HepG2 (cell line): Measurements from ENCODE around the gene CSNK1D. TPM values are rescaled to one million over a fixed set of nuclear protein-coding genes. Genes with fewer than 3 reads are reported as not detected.
A peak's percentile ranks its signal among the peaks of the same experiment; 100 is the strongest.

Source experiments
- HMG20A ChIP-seq: IDR thresholded peaks from 2 replicates; pipeline ENCODE4 v1.6.1; 2016; ENCODE audit warnings: borderline replicate concordance
- HOXD1 ChIP-seq: sonication (generic); formaldehyde crosslinking; IDR thresholded peaks from 2 replicates; pipeline ENCODE4 v1.5.0; 2020; ENCODE audit warnings: missing genetic modification reagents
- JUND ChIP-seq: sonication (generic); formaldehyde crosslinking; IDR thresholded peaks from 2 replicates; pipeline ENCODE4 v1.8.0; 2022; ENCODE audit warnings: mild to moderate bottlenecking, missing genetic modification reagents
- KLF9 ChIP-seq: IDR thresholded peaks from 2 replicates; pipeline ENCODE4 v1.6.1; 2016; ENCODE audit warnings: low read depth
- MIER2 ChIP-seq: IDR thresholded peaks from 2 replicates; pipeline ENCODE4 v1.6.1; 2016; ENCODE audit warnings: missing biosample characterization, missing genetic modification reagents
- PLRG1 ChIP-seq: fragments of 450-650 bp; conservative IDR thresholded peaks from 2 replicates; pipeline ENCODE4 v1.6.1; 2016
- SNAI1 ChIP-seq: sonication (generic); formaldehyde crosslinking; IDR thresholded peaks from 2 replicates; pipeline ENCODE4 v1.5.0; 2020; ENCODE audit warnings: mild to moderate bottlenecking, missing genetic modification reagents, borderline replicate concordance
- TBX3 ChIP-seq: fragments of 450-650 bp; IDR thresholded peaks from 2 replicates; pipeline ENCODE4 v1.6.1; 2017; ENCODE audit warnings: antibody characterized with exemption, mild to moderate bottlenecking, inconsistent platforms, borderline replicate concordance
- ZKSCAN8 ChIP-seq: IDR thresholded peaks from 2 replicates; pipeline ENCODE4 v1.6.1; 2016; ENCODE audit warnings: borderline replicate concordance, missing genetic modification reagents, missing compliant biosample characterization
- ZNF138 ChIP-seq: sonication (generic); formaldehyde crosslinking; IDR thresholded peaks from 2 replicates; pipeline ENCODE4 v1.5.0; 2020; ENCODE audit warnings: mild to moderate bottlenecking, low read depth, missing genetic modification reagents
- ZNF260 ChIP-seq: sonication (generic); formaldehyde crosslinking; IDR thresholded peaks from 2 replicates; pipeline ENCODE4 v1.4.0; 2020; ENCODE audit warnings: missing genetic modification reagents, low read depth, mild to moderate bottlenecking, borderline replicate concordance
- ZNF644 ChIP-seq: IDR thresholded peaks from 2 replicates; pipeline ENCODE4 v1.6.1; 2016; ENCODE audit warnings: low read depth
- ZNF792 ChIP-seq: IDR thresholded peaks from 2 replicates; pipeline ENCODE4 v1.6.1; 2016
- ZNF883 ChIP-seq: sonication (generic); formaldehyde crosslinking; IDR thresholded peaks from 2 replicates; pipeline ENCODE4 v1.5.1; 2020; ENCODE audit warnings: mild to moderate bottlenecking, missing genetic modification reagents; ENCODE audit errors: not compliant biosample characterization
- polyA plus RNA-seq, 8 experiments: library from polyadenylated mRNA; depleted of rRNA in 3 of 8; stranded (reverse) in 7 of 8; unstranded in 1 of 8; fragments of >200 nt; fragmentation: Illumina TruSeq in 4 of 8; extraction: Trizol in 4 of 8; gene quantifications; 2 replicates each; pipeline versions ENCODE4 v1.2.1 to v1.2.3, GENCODE V29; 2011 to 2016; ENCODE audit warnings: low read depth in 4 of 8, missing spikeins in 1 of 8, mixed read lengths in 1 of 8; ENCODE audit not compliant: insufficient read depth in 1 of 8
- total RNA-seq, 5 experiments: library from RNA; depleted of rRNA; stranded (reverse); fragments of >200 nt; fragmentation: Illumina TruSeq; extraction: Trizol; gene quantifications; 2 replicates each; pipeline ENCODE4 v1.2.3, GENCODE V29; 2016; ENCODE audit warnings: low read depth in 1 of 5
- TF ChIP-seq, protein P1 (sequence below): sonication (generic); formaldehyde crosslinking; IDR thresholded peaks from 2 replicates; pipeline ENCODE4 v1.4.0; 2020; ENCODE audit warnings: missing genetic modification reagents
- TF ChIP-seq, protein P2 (sequence below): sonication (generic); formaldehyde crosslinking; IDR thresholded peaks from 2 replicates; pipeline ENCODE4 v1.4.0; 2020; ENCODE audit warnings: missing genetic modification reagents
- TF ChIP-seq, protein P3 (sequence below): sonication (generic); formaldehyde crosslinking; IDR thresholded peaks from 2 replicates; pipeline ENCODE4 v1.4.0; 2020; ENCODE audit warnings: missing genetic modification reagents, mild to moderate bottlenecking, borderline replicate concordance
- TF ChIP-seq, protein P4 (sequence below): sonication (generic); formaldehyde crosslinking; IDR thresholded peaks from 2 replicates; pipeline ENCODE4 v1.4.0; 2020; ENCODE audit warnings: mild to moderate bottlenecking, missing genetic modification reagents

CSNK1D gene
- total and polyA plus RNA-seq, 2 of the 13 experiments (the other 11 are each of a cell fraction or from before 2014, with no cell fraction given): 31.5 to 128 TPM

DNA sequence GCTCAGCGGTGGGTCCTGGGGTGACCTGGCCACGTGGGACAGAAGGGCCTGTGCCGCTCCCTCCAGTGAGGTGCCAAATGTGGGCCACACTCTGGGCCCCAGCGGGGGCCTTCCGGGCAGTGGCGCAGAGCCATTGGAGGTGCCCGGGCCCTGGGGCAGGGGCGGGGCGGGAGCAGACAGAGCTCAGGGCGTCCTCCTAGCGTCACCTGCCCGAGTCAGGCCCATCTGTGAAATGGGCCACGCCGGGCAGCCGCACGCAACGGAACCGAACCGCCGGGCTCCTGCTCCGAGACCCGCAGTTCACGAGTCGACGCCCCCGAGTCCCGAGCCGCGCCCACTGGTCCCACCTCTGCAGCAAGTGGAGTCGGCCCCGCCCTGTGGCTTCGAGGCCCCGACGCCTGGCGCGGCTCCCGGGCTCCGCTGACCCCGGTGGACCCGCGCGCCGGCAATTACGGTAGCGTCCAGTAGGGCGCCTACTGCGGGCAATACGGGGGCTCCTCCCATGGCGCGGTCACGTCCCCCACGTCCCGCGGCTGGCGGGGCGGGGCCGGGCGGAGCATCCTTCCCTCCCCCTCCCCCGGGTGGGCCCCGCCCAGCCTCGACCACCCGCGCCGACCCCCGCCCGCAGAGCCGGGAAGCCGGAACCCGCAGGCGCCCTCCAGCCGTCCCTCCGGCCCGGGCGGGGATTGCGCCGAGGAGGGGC is 42.7 kb downstream of the CSNK1D start (continued):
- TF ChIP-seq JUND (CRISPR knock-in tag) (peak; percentile 79; the same call in 1 of the 2 replicates), SNAI1 (CRISPR knock-in tag) (peak; percentile 94), ZNF792 (CRISPR knock-in tag) (peak; percentile 94), KLF9 (CRISPR knock-in tag) (peak; percentile 97; the same call in 1 of the 2 replicates), TBX3 (no peak), MIER2 (CRISPR knock-in tag) (no peak; the same call in 1 of the 2 replicates), HOXD1 (CRISPR knock-in tag) (peak; percentile 93), ZNF883 (CRISPR knock-in tag) (peak; percentile 91), HMG20A (CRISPR knock-in tag) (no peak; the same call in 1 of the 2 replicates), PLRG1 (no peak), ZNF644 (CRISPR knock-in tag) (no peak; the same call in 1 of the 2 replicates), ZNF138 (CRISPR knock-in tag) (peak; percentile 99), ZKSCAN8 (peak; percentile 24; the same call in 1 of the 2 replicates), ZNF260 (CRISPR knock-in tag) (no peak; the same call in 1 of the 2 replicates)
- TF ChIP-seq, protein P1, sequence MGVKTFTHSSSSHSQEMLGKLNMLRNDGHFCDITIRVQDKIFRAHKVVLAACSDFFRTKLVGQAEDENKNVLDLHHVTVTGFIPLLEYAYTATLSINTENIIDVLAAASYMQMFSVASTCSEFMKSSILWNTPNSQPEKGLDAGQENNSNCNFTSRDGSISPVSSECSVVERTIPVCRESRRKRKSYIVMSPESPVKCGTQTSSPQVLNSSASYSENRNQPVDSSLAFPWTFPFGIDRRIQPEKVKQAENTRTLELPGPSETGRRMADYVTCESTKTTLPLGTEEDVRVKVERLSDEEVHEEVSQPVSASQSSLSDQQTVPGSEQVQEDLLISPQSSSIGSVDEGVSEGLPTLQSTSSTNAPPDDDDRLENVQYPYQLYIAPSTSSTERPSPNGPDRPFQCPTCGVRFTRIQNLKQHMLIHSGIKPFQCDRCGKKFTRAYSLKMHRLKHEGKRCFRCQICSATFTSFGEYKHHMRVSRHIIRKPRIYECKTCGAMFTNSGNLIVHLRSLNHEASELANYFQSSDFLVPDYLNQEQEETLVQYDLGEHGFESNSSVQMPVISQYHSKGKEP (CRISPR knock-in tag): no peak
- TF ChIP-seq, protein P2, sequence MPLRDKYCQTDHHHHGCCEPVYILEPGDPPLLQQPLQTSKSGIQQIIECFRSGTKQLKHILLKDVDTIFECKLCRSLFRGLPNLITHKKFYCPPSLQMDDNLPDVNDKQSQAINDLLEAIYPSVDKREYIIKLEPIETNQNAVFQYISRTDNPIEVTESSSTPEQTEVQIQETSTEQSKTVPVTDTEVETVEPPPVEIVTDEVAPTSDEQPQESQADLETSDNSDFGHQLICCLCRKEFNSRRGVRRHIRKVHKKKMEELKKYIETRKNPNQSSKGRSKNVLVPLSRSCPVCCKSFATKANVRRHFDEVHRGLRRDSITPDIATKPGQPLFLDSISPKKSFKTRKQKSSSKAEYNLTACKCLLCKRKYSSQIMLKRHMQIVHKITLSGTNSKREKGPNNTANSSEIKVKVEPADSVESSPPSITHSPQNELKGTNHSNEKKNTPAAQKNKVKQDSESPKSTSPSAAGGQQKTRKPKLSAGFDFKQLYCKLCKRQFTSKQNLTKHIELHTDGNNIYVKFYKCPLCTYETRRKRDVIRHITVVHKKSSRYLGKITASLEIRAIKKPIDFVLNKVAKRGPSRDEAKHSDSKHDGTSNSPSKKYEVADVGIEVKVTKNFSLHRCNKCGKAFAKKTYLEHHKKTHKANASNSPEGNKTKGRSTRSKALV (CRISPR knock-in tag): peak; percentile 96
- TF ChIP-seq, protein P3, sequence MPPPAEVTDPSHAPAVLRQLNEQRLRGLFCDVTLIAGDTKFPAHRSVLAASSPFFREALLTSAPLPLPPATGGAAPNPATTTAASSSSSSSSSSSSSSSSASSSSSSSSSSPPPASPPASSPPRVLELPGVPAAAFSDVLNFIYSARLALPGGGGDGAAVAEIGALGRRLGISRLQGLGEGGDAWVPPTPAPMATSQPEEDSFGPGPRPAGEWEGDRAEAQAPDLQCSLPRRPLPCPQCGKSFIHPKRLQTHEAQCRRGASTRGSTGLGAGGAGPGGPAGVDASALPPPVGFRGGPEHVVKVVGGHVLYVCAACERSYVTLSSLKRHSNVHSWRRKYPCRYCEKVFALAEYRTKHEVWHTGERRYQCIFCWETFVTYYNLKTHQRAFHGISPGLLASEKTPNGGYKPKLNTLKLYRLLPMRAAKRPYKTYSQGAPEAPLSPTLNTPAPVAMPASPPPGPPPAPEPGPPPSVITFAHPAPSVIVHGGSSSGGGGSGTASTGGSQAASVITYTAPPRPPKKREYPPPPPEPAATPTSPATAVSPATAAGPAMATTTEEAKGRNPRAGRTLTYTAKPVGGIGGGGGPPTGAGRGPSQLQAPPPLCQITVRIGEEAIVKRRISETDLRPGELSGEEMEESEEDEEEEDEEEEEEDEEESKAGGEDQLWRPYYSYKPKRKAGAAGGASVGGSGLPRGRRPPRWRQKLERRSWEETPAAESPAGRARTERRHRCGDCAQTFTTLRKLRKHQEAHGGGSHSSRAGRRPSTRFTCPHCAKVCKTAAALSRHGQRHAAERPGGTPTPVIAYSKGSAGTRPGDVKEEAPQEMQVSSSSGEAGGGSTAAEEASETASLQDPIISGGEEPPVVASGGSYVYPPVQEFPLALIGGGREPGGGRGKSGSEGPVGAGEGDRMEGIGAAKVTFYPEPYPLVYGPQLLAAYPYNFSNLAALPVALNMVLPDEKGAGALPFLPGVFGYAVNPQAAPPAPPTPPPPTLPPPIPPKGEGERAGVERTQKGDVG: no peak; the same call in none of the 2 replicates
- TF ChIP-seq, protein P4, sequence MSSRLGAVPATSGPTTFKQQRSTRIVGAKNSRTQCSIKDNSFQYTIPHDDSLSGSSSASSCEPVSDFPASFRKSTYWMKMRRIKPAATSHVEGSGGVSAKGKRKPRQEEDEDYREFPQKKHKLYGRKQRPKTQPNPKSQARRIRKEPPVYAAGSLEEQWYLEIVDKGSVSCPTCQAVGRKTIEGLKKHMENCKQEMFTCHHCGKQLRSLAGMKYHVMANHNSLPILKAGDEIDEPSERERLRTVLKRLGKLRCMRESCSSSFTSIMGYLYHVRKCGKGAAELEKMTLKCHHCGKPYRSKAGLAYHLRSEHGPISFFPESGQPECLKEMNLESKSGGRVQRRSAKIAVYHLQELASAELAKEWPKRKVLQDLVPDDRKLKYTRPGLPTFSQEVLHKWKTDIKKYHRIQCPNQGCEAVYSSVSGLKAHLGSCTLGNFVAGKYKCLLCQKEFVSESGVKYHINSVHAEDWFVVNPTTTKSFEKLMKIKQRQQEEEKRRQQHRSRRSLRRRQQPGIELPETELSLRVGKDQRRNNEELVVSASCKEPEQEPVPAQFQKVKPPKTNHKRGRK (CRISPR knock-in tag): no peak
